GM23338 (cell line): ENCODE measurements around the gene RNASE8. TPM values are rescaled to one million over a fixed set of nuclear protein-coding genes. Genes with fewer than 3 reads are reported as not detected.

Experiments used
- ATAC-seq: fragments of 200-7000 bp; cut with Tn5 transposase; 3 replicates; pipeline ENCODE4 v1.9.1; 2020
- DNase-seq: peaks from one replicate; pipeline ENCODE4 v3.0.0-alpha.2; 2015; ENCODE audit warnings: low spot score
- H2AFZ ChIP-seq: fragments of 200-600 bp; sonication (generic); 2 replicates; pipeline ENCODE4 v1.8.0; 2016; ENCODE audit warnings: antibody characterized with exemption, mild to moderate bottlenecking, moderate library complexity
- H3F3A ChIP-seq: fragments of 200-600 bp; sonication (generic); replicated peaks from 2 replicates; pipeline ENCODE4 v1.8.0; 2017; ENCODE audit warnings: antibody characterized with exemption, mixed run types, low read depth
- H3K27ac ChIP-seq: fragments of 200-600 bp; sonication (generic); 2 replicates; pipeline ENCODE4 v1.6.1; 2016; ENCODE audit warnings: low read depth
- H3K27me3 ChIP-seq: fragments of 200-600 bp; sonication (generic); 2 replicates; pipeline ENCODE4 v1.8.0; 2016; ENCODE audit warnings: mild to moderate bottlenecking, mixed run types, moderate library complexity; ENCODE audit not compliant: insufficient read depth
- H3K36me3 ChIP-seq: fragments of 200-600 bp; sonication (generic); 2 replicates; pipeline ENCODE4 v1.8.0; 2016; ENCODE audit warnings: mild to moderate bottlenecking; ENCODE audit not compliant: insufficient read depth
- H3K4me1 ChIP-seq: fragments of 200-600 bp; sonication (generic); 2 replicates; pipeline ENCODE4 v1.8.0; 2016; ENCODE audit warnings: mild to moderate bottlenecking, moderate library complexity; ENCODE audit not compliant: insufficient read depth
- H3K4me2 ChIP-seq: fragments of 200-600 bp; sonication (generic); 2 replicates; pipeline ENCODE4 v1.7.1; 2017; ENCODE audit warnings: mixed run types
- H3K4me3 ChIP-seq: fragments of 200-600 bp; sonication (generic); 2 replicates; pipeline ENCODE4 v1.6.1; 2016; ENCODE audit warnings: mixed run types
- H3K79me2 ChIP-seq: fragments of 200-600 bp; sonication (generic); replicated peaks from 2 replicates; pipeline ENCODE4 v1.8.0; 2017; ENCODE audit warnings: mild to moderate bottlenecking; ENCODE audit not compliant: insufficient read depth
- H3K9me2 ChIP-seq: fragments of 200-600 bp; sonication (generic); 2 replicates; pipeline ENCODE4 v1.8.0; 2017; ENCODE audit not compliant: insufficient read depth
- H4K20me1 ChIP-seq: fragments of 200-600 bp; sonication (generic); replicated peaks from 2 replicates; pipeline ENCODE4 v1.8.0; 2017; ENCODE audit warnings: mild to moderate bottlenecking; ENCODE audit not compliant: insufficient read depth
- H3K27ac Mint-ChIP-seq: 2 replicates; pipeline ENCODE4 v1.8.0; 2020; ENCODE audit warnings: inconsistent platforms, mild to moderate bottlenecking, moderate library complexity, mixed read lengths
- H3K27me3 Mint-ChIP-seq: 3 replicates; pipeline ENCODE4 v1.8.0; 2022; ENCODE audit warnings: low read depth, mild to moderate bottlenecking, moderate library complexity, mixed read lengths, inconsistent platforms; ENCODE audit not compliant: insufficient read depth, poor library complexity
- H3K36me3 Mint-ChIP-seq: 3 replicates; pipeline ENCODE4 v1.8.0; 2021; ENCODE audit warnings: low read depth, mild to moderate bottlenecking, inconsistent platforms, moderate library complexity, mixed read lengths
- H3K4me1 Mint-ChIP-seq: 3 replicates; pipeline ENCODE4 v1.8.0; 2020; ENCODE audit warnings: mild to moderate bottlenecking, inconsistent platforms, mixed read lengths
- H3K4me3 Mint-ChIP-seq: 3 replicates; pipeline ENCODE4 v1.8.0; 2021; ENCODE audit warnings: moderate library complexity, mild to moderate bottlenecking, inconsistent platforms, mixed read lengths
- H3K9me3 Mint-ChIP-seq: 3 replicates; pipeline ENCODE4 v1.8.0; 2020; ENCODE audit warnings: moderate library complexity, mild to moderate bottlenecking, inconsistent platforms, mixed read lengths
- CREB1 ChIP-seq: fragments of 250-450 bp; sonication (Bioruptor Pico); IDR thresholded peaks from 2 replicates; pipeline ENCODE4 v1.5.0; 2020; ENCODE audit warnings: low read depth, mild to moderate bottlenecking, moderate library complexity
- CTCF ChIP-seq, 2 experiments: fragments of 200-600 bp in 1 of 2; sonication (generic) in 1 of 2; conservative IDR thresholded peaks; 2 replicates each; pipeline versions ENCODE4 v1.5.1 to v1.6.1; 2016 to 2017; ENCODE audit warnings: antibody characterized with exemption in 2 of 2, low read depth in 2 of 2, mild to moderate bottlenecking in 2 of 2, moderate library complexity in 1 of 2
- ETS1 ChIP-seq: IDR thresholded peaks from 2 replicates; pipeline ENCODE4 v1.6.1; 2016; ENCODE audit warnings: antibody characterized with exemption
- EZH2 ChIP-seq: fragments of 200-600 bp; sonication (generic); IDR thresholded peaks from one replicate; pipeline ENCODE4 v1.8.0; 2017; ENCODE audit warnings: antibody characterized with exemption, mild to moderate bottlenecking, low read depth; ENCODE audit not compliant: unreplicated experiment
- EZH2phosphoT487 ChIP-seq: fragments of 200-600 bp; sonication (generic); IDR thresholded peaks from one replicate; pipeline ENCODE4 v1.8.1; 2018; ENCODE audit warnings: antibody characterized with exemption; ENCODE audit not compliant: unreplicated experiment
- JUNB ChIP-seq: IDR thresholded peaks from one replicate; pipeline ENCODE4 v1.6.1; 2016; ENCODE audit warnings: antibody characterized with exemption; ENCODE audit not compliant: unreplicated experiment
- NANOG ChIP-seq: IDR thresholded peaks from 2 replicates; pipeline ENCODE4 v1.6.1; 2016; ENCODE audit warnings: antibody characterized with exemption, borderline replicate concordance
- POLR2AphosphoS5 ChIP-seq: IDR thresholded peaks from 2 replicates; pipeline ENCODE4 v1.6.1; 2016; ENCODE audit warnings: antibody characterized with exemption, low read depth
- REST ChIP-seq: IDR thresholded peaks from one replicate; pipeline ENCODE4 v1.6.1; 2018; ENCODE audit warnings: antibody characterized with exemption; ENCODE audit not compliant: unreplicated experiment
- STAT1 ChIP-seq: IDR thresholded peaks from one replicate; pipeline ENCODE4 v1.6.1; 2016; ENCODE audit warnings: antibody characterized with exemption; ENCODE audit not compliant: unreplicated experiment
- ZNF114 ChIP-seq: fragments of 250-450 bp; sonication (Bioruptor Pico); IDR thresholded peaks from 2 replicates; pipeline ENCODE4 v1.5.0; 2020; ENCODE audit warnings: mild to moderate bottlenecking, moderate library complexity
- ZNF331 ChIP-seq: fragments of 250-450 bp; sonication (Bioruptor Pico); IDR thresholded peaks from 2 replicates; pipeline ENCODE4 v1.5.0; 2020; ENCODE audit warnings: low read depth, mild to moderate bottlenecking, moderate library complexity
- ZNF462 ChIP-seq: fragments of 250-450 bp; sonication (Bioruptor Pico); IDR thresholded peaks from 2 replicates; pipeline ENCODE4 v1.5.0; 2020; ENCODE audit warnings: mild to moderate bottlenecking, moderate library complexity
- polyA plus RNA-seq: library from polyadenylated mRNA; unstranded; fragments of >200 nt; fragmentation: Nextera tagmentation; extraction: Ambion mirVana; gene quantifications from 2 replicates; pipeline ENCODE4 v1.2.1, GENCODE V29; 2016
- total RNA-seq: library from RNA; depleted of rRNA; stranded (reverse); fragments of >200 nt; shearing (Covaris generic); gene quantifications from 2 replicates; pipeline ENCODE4 v1.2.3, GENCODE V29; 2014

RNASE8 gene
- total and polyA plus RNA-seq, 2 experiments from 2014 or later, result not detected

- peaks cover 6% of the 10 kb centered on the region; the same call in 1 of the 2 replicates for H3K4me1 ChIP-seq
- H3F3A ChIP-seq, result no peaks in the 10 kb centered on the region
- no peaks in the 10 kb centered on the region for H3K9me2 ChIP-seq
- Mint-ChIP-seq H3K27me3 (peaks cover 5% of the 10 kb centered on the region), H3K4me1 (peaks cover 13% of the 10 kb centered on the region; the same call in 2 of the 3 replicates), H3K27ac (no peak overlapping the region), H3K9me3 (no peaks in the 10 kb centered on the region), H3K4me3 (no peak overlapping the region), H3K36me3 (no peaks in the 10 kb centered on the region)
- no peak for DNase-seq
- no peak overlapping the region for H3K4me3 ChIP-seq
- no peaks in the 10 kb centered on the region for H4K20me1 ChIP-seq
- H3K27ac ChIP-seq, result no peak overlapping the region
- H3K36me3 ChIP-seq, result no peaks in the 10 kb centered on the region
- H3K79me2 ChIP-seq, result no peaks in the 10 kb centered on the region
- no peaks in the 10 kb centered on the region for H3K27me3 ChIP-seq
- TF ChIP-seq ZNF114 (CRISPR knock-in tag), result no peak
- no peak for TF ChIP-seq ZNF331 (CRISPR knock-in tag)
- no peak for TF ChIP-seq EZH2phosphoT487
- TF ChIP-seq ZNF462 (CRISPR knock-in tag), result no peak
- no peak for TF ChIP-seq CREB1 (CRISPR knock-in tag)
- no peak for TF ChIP-seq CTCF (conservative IDR thresholded peaks at IDR 0.05; ENCODE audit: low read depth in 2 of 2)
- no peak for TF ChIP-seq EZH2
- TF ChIP-seq REST, result no peak
- no peak for TF ChIP-seq STAT1
- no peak for TF ChIP-seq ETS1
- no peak for TF ChIP-seq POLR2AphosphoS5
- no peak for TF ChIP-seq NANOG
- no peak for TF ChIP-seq JUNB
- H3K4me2 ChIP-seq, result no peak overlapping the region
- ATAC-seq, result no peak
- H2AFZ ChIP-seq, result no peak overlapping the region
These were observed 2.4 kb downstream of the RNASE8 start for GRCh38 chr14:21059842-21060613.
